GM12864 (cell line): ENCODE measurements around the gene IKZF1.

ENCODE experiments used
- DNase-seq: peaks from one replicate; pipeline ENCODE4 v3.0.0-alpha.2; 2011; ENCODE audit warnings: low read depth
- H3K4me3 ChIP-seq: 2 replicates; pipeline ENCODE4 v1.5.1; 2011; ENCODE audit warnings: mild to moderate bottlenecking, low read depth, low read length, control low read depth
- CTCF ChIP-seq: IDR thresholded peaks from 2 replicates; pipeline ENCODE4 v1.5.1; 2011; ENCODE audit warnings: low read depth, mild to moderate bottlenecking, moderate library complexity, low read length, control low read depth, inconsistent platforms; ENCODE audit errors: missing control alignments

Gene IKZF1

DNA sequence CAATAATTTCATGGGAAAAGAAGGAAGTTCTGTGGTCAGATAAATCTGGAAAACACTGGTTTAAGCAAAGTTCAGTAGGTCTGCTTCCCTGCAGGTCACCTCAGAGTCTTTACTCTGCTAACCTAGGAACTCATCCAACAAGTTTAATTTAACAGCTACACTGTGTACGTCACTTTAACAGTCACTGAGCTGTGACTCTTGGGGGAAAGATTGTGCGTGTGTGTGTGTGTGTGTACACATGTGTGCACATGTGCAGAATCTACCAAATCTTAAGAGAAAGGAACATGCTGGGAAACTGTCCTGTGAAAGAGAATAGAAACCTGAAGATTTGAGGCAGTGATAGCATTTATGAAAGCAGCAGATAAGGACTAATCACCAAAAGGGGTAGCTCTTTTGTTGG, 62.6 kb downstream of the IKZF1 start:
- DNase-seq = no peak
- TF ChIP-seq CTCF = no peak
- no peak overlapping the region for H3K4me3 ChIP-seq

GRCh38 chr7:50367570-50367969, 63.1 kb downstream of the IKZF1 start:
- H3K4me3 ChIP-seq = no peak overlapping the region
- TF ChIP-seq CTCF = no peak
- no peak for DNase-seq

GRCh38 chr7:50368366-50368765, 63.9 kb downstream of the IKZF1 start:
- H3K4me3 ChIP-seq = no peak overlapping the region
- DNase-seq = no peak
- no peak for TF ChIP-seq CTCF

GRCh38 chr7:50369143-50370026, 64.9 kb downstream of the IKZF1 start:
- no peak overlapping the region for H3K4me3 ChIP-seq
- peak; percentile 64 for DNase-seq
- TF ChIP-seq CTCF = peak; percentile 82

GRCh38 chr7:50370884-50371283, 66.4 kb downstream of the IKZF1 start:
- no peak for TF ChIP-seq CTCF
- no peak overlapping the region for H3K4me3 ChIP-seq
- DNase-seq = no peak

GRCh38 chr7:50371551-50372021, 67.1 kb downstream of the IKZF1 start:
- DNase-seq = no peak
- no peak for TF ChIP-seq CTCF
- no peak overlapping the region for H3K4me3 ChIP-seq

- H3K4me3 ChIP-seq = no peak overlapping the region
- DNase-seq = no peak
- TF ChIP-seq CTCF = no peak
These were observed 68.4 kb downstream of the IKZF1 start for GRCh38 chr7:50372923-50373322.
